GM20000 (cell line): ENCODE results near the gene OR10AD1.

ENCODE experiments used
- DNase-seq: peaks from one replicate; pipeline ENCODE4 v3.0.0; 2012; ENCODE audit warnings: low spot score
- TF ChIP-seq, protein P1 (sequence below): IDR thresholded peaks from 2 replicates; pipeline ENCODE4 v1.5.1; 2012; ENCODE audit warnings: mild to moderate bottlenecking, control low read depth; ENCODE audit errors: extremely low read depth, missing control alignments

OR10AD1 gene

DNA sequence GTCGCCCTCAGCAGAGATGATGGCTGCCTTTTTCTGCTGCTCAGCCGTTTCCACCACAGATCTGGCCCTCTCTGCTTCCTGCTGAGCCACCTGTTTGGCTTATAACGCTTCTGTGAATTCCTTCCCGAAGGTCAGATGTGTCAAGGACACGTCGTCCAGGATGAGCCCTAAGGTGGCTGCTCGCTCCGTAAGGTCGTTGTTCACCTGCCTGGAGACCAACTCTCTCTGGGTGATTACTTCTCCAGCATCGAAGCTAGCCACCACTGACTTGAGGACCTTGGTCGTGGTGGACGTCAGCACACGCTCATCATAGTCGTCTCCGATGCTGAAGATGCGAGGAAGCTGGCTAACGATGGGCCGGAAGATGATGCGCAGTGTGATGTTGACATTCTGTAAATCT is 34.1 kb downstream of the OR10AD1 start:
- TF ChIP-seq, protein P1, sequence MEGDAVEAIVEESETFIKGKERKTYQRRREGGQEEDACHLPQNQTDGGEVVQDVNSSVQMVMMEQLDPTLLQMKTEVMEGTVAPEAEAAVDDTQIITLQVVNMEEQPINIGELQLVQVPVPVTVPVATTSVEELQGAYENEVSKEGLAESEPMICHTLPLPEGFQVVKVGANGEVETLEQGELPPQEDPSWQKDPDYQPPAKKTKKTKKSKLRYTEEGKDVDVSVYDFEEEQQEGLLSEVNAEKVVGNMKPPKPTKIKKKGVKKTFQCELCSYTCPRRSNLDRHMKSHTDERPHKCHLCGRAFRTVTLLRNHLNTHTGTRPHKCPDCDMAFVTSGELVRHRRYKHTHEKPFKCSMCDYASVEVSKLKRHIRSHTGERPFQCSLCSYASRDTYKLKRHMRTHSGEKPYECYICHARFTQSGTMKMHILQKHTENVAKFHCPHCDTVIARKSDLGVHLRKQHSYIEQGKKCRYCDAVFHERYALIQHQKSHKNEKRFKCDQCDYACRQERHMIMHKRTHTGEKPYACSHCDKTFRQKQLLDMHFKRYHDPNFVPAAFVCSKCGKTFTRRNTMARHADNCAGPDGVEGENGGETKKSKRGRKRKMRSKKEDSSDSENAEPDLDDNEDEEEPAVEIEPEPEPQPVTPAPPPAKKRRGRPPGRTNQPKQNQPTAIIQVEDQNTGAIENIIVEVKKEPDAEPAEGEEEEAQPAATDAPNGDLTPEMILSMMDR, result no peak
- DNase-seq, result no peak

DNA sequence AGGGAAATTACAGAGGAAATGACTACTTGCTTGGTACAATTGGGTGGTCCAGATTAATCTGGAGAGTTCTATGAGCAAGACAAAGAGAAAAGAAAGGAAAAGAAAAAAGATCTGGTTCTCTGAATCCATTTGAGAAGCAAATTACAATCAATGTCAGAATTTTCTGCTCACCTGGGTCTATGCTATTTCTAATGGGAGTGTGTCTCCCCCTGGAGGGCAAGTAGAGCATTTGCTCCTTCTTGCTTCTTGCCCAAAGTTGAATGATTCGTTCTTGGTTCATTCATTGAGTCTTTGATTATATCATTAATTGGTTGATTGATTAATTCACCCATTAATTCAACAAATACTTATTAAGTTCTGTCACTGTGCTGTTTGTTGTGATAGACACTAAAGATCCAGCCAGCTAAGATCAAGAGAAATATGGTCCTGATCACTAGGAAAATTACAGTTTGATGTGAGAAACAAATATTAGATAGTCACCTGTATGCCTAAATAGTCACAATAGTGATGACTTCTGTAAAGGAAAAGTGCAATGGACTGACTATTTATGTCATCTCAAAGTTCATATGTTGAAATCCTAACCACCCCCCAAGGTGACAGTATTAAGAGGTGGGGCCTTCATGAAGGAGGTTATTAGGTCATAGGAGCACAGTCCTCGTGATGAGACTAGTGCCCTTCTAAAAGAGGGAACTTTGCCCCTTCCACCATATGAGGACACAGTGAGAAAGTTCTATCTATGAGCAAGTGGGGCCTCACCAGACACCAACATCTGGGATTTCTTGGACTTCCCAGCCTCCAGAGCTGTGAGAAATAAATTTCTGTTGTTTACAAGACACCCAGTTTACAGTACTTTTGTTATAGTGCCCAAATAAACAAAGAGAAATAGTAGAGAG is 37.8 kb downstream of the OR10AD1 start:
- DNase-seq, result peak; percentile 65
- TF ChIP-seq, protein P1, result peak; percentile 65

DNA sequence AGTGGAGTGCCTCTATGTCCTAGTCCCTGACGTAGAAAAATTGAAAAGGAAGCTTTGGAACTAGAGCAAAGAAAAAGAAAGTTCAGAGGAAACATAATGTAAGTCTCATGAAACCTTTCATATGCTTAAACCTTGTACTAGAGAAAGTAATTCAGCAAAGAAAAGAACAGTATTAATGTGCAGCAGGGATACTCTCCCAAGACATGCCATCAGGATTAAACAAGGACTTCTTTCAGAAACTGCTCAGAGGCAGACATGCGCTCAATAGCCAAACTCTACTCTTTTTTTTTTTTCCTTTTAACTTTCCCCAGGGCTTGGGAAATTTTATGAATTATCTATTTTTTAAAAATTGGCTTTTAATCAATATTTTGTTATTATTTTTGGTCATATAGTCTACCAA is 38.6 kb downstream of the OR10AD1 start:
- no peak for DNase-seq
- TF ChIP-seq, protein P1, result no peak

DNA sequence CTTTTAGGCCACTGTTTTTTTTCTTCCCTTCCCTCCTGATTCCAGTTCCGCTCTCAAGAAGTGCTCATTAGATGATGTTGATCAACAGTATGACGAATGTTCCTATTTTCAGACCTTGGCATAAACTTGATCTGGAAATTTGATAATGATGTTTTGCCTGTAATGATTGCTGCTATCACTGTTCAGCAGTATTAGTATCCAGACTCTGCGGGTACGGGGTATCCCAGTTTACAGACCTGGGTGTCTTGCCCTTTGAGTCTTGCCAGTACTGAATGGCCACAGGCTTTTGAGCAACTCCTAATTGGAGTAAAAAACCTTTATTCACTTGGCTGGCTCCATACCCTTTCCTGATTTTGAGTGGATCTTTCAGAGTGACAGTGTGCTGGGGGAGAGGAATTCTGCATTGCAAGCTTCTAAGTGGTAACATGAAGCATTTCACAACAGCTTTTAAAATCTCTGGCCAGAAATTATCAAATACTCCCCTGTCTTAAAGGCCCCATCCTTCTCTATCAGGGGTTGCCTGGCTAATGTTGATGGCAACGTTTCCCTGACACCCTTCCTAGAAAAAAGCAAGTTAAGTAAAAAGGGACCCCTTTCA is 39.8 kb downstream of the OR10AD1 start:
- no peak for DNase-seq
- TF ChIP-seq, protein P1, result no peak

DNA sequence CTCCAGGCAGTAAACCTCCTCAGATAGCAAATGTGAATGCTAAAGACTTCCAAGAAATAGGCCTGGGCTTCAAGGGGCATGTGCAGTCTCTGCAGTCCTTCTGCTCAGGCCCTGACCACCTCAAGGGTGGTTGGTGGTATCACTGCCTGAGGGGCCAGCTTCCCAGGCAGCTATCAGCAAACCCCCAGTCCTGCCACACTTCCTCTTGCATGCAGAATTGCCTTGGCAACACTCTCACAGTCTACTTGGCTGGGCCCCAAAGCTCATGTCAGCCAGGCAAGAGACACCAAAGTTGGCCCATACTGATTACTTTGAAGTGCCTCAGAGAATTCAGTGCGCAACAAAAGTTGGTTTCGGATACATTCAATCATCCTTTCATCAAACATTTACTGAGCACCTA is 42.3 kb downstream of the OR10AD1 start:
- TF ChIP-seq, protein P1, result no peak
- no peak for DNase-seq

DNA sequence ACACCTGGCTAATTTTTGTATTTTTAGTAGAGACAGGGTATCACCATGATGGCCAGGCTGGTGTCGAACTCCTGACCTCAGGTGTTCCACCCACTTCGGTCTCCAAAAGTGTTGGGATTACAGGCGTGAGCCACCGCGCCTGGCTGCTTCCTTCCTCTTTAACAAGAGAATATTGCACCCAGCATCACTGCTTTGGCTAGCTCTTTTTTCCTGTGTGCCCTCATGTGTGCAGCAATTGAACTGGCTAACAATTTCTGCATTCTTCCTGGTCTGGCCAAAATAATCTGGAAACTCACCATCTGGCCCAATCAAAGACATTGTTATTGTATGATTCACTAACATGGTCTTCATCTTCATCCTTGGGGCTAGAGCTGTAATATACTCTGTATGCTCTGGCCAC is 43.0 kb downstream of the OR10AD1 start:
- no peak for DNase-seq
- TF ChIP-seq, protein P1, result no peak

DNA sequence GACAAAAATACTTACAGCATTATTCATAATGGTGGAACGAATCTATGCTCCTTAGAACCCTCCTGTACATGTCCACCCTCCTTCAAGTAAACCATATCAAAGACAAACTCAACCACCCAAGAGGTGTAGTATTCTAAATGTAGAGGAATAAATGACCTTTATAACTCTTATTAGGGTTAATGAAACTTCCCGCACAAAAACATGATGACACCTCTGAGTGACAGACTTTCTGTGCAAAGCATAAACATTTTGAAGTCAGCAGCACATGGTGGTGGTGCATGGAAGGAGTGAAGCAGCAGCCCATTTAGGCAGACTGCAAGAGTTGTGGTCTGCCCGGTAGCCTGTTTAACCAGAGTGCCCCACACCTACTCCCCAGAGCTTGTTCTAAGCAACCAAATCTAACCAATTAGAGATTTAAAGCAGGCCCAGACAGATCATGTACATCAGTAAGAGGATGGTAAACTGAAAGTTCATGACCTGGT is 45.2 kb downstream of the OR10AD1 start:
- TF ChIP-seq, protein P1, result no peak
- DNase-seq, result no peak
